Vagina (tissue), 2 donors: Measurements from ENCODE around the gene UNC5B.

Experiments used
- POLR2A ChIP-seq, 2 donors: fragments of 450-650 bp; IDR thresholded peaks; one replicate each; pipeline ENCODE4 v1.6.1; 2017; ENCODE audit warnings: antibody characterized with exemption in 2 of 2, mild to moderate bottlenecking in 2 of 2, moderate library complexity in 2 of 2
- TF ChIP-seq, protein P1 (sequence below), 3 experiments: fragments of 450-650 bp in 2 of 3; fragments of 200-600 bp in 1 of 3; sonication (generic) in 1 of 3; IDR thresholded peaks; one replicate each; pipeline ENCODE4 v1.5.1; 2017 to 2019; ENCODE audit warnings: antibody characterized with exemption in 3 of 3, mild to moderate bottlenecking in 2 of 3, moderate library complexity in 2 of 3

GRCh38 chr10:71263376-71263775, 51.0 kb downstream of the UNC5B start:
- no peak for TF ChIP-seq POLR2A (IDR thresholded peaks at IDR 0.05)
- TF ChIP-seq, protein P1, sequence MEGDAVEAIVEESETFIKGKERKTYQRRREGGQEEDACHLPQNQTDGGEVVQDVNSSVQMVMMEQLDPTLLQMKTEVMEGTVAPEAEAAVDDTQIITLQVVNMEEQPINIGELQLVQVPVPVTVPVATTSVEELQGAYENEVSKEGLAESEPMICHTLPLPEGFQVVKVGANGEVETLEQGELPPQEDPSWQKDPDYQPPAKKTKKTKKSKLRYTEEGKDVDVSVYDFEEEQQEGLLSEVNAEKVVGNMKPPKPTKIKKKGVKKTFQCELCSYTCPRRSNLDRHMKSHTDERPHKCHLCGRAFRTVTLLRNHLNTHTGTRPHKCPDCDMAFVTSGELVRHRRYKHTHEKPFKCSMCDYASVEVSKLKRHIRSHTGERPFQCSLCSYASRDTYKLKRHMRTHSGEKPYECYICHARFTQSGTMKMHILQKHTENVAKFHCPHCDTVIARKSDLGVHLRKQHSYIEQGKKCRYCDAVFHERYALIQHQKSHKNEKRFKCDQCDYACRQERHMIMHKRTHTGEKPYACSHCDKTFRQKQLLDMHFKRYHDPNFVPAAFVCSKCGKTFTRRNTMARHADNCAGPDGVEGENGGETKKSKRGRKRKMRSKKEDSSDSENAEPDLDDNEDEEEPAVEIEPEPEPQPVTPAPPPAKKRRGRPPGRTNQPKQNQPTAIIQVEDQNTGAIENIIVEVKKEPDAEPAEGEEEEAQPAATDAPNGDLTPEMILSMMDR (IDR thresholded peaks at IDR 0.05): no peak
